Measurements from ENCODE around the gene CACNA2D3.

GRCh38 chr3:54138937-54139547, 16.7 kb downstream of the CACNA2D3 start:
- no peak for TF ChIP-seq EP300 (conservative IDR thresholded peaks at IDR 0.05; ENCODE audit: poor library complexity, severe bottlenecking)
- no peak for TF ChIP-seq CTCF (IDR thresholded peaks at IDR 0.05; ENCODE audit: poor library complexity, severe bottlenecking)
- TF ChIP-seq SMC3 (conservative IDR thresholded peaks at IDR 0.05; ENCODE audit: poor library complexity), result no peak
- no peak for TF ChIP-seq RAD21 (conservative IDR thresholded peaks at IDR 0.05)
- no peak for TF ChIP-seq MXI1 (conservative IDR thresholded peaks at IDR 0.05; ENCODE audit: poor library complexity, severe bottlenecking)
- no peak for TF ChIP-seq EZH2 (IDR thresholded peaks at IDR 0.05; ENCODE audit: borderline replicate concordance, insufficient read depth, low read length, poor library complexity, severe bottlenecking)
- TF ChIP-seq POLR2AphosphoS5 (IDR thresholded peaks at IDR 0.05), result no peak
- no peak for TF ChIP-seq REST (IDR thresholded peaks at IDR 0.05; ENCODE audit: borderline replicate concordance)
- TF ChIP-seq TAF1 (IDR thresholded peaks at IDR 0.05; ENCODE audit: low read depth), result no peak

Measured in neural cell (in vitro differentiated cells).